Islet of Langerhans (tissue), 1 donor: ENCODE data around the gene KCNJ2.

ENCODE experiments used
- FAIRE-seq: peaks from one replicate; lab custom pipeline; 2011; peaks lifted over from hg19 to GRCh38; lab: Jason Lieb, UNC

KCNJ2 gene

GRCh38 chr17:70205401-70205800 is 36.1 kb downstream of the KCNJ2 start:
- FAIRE-seq = no peak

DNA sequence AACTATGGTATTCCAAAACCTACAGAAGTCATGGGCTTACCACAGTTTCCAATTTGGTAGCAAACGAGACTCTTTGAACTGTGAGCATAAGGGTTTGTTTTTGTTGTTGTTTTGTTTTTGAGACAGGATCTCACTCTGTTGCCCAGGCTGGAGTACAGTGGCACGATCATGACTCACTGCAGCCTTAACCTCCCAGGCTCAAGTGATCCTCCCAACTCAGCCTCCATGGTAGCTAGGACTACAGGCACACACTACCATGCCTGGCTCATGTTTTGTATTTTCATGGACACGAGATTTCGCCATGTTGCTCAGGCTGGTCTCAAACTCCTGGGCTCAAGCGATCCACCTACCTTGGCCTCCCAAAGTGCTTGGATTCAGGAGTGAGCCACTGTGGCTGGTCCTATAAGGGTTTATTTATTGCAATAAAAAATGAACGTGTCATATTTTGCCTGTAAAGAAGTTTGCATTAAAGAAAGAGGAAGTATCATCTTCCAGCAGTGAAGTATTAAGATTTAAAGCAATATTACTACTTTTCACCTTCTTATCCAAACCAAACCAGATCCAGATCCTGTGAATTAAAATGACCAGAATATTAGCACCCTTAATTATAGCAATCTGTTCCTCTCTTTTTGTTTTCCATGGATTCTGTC is 37.2 kb downstream of the KCNJ2 start:
- no peak for FAIRE-seq

- no peak for FAIRE-seq
Observed at GRCh38 chr17:70207184-70207583, 37.9 kb downstream of the KCNJ2 start.

- FAIRE-seq = no peak
Observed at GRCh38 chr17:70208080-70208794, 38.9 kb downstream of the KCNJ2 start.

GRCh38 chr17:70208825-70209555 is 39.7 kb downstream of the KCNJ2 start:
- FAIRE-seq = peak; percentile 74

- no peak for FAIRE-seq
Observed at GRCh38 chr17:70215656-70216055, 46.3 kb downstream of the KCNJ2 start.

GRCh38 chr17:70217571-70217970 is 48.2 kb downstream of the KCNJ2 start:
- FAIRE-seq = no peak

DNA sequence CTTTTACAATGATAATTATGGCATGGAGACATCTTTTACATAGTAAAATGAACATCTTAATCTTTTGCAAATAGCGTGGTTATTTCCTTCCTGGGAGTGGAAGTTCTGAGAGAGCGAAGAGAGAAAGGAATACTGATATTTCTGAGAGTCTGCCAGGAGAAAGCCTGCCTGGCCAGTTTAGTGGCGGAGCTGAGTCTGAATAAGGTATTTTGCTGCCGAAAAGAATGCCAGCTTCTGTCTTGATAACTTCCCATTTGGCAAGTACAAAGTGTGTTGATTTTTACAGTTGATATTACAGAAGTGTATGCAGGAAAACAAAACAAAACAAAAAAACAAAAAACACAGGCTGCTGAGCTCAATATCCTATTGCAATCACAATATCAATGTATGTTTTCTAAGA is 55.9 kb downstream of the KCNJ2 start:
- no peak for FAIRE-seq
